Measurements from ENCODE around the gene RUBCNL. TPM values are rescaled to one million over a fixed set of nuclear protein-coding genes. Genes with fewer than 3 reads are reported as not detected.

The RUBCNL gene
- total and polyA plus RNA-seq, 9 of the 15 experiments (the other 6 are each of a cell fraction or from before 2014, with no cell fraction given), result 0.04 to 0.35 (median 0.12) TPM; not detected in 3

DNA sequence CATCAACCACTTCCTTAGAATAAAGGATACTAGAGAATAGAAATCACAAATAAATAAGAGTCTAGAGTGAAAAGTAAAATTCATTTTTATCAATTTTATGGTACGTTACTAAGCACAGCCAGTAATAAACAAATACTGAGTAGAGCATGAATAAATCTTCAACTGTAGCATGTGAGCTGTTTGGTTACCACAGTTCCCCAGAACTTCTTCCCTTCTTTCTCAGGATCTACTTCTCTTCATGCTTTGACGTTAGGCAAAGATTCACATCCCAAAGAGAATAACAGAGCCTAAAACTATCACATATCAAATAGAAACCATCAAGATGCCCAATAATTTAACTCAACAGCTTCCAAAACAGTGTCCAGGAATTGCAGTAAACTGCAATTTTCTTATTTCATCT, 7.4 kb downstream of the RUBCNL start:
- no peak overlapping the region for H3K4me3 ChIP-seq
- no peaks in the 10 kb centered on the region for H3K4me1 ChIP-seq (replicated peaks in 1 of 2; ENCODE audit: control insufficient read depth in 2 of 2, insufficient read depth in 2 of 2, low read length in 2 of 2)
- DNase-seq (ENCODE audit: extremely low read depth in 1 of 4, low spot score in 3 of 4) (no peak), ATAC-seq (no peak), FAIRE-seq (no peak)
- H3K27ac ChIP-seq (ENCODE audit: extremely low read depth, low read depth, low read length), result no peak overlapping the region
- CTCF ChIA-PET (ENCODE audit: low intra/inter-chr PET ratio), result no interaction called here
- H3K79me2 ChIP-seq (ENCODE audit: control insufficient read depth, insufficient read depth, low read length), result no peaks in the 10 kb centered on the region
- H2AFZ ChIP-seq (ENCODE audit: low read depth, low read length), result no peak overlapping the region
- H4K20me1 ChIP-seq (replicated peaks; ENCODE audit: control insufficient read depth, insufficient read depth, low read length), result no peaks in the 10 kb centered on the region
- no peaks in the 10 kb centered on the region for H3K9me3 ChIP-seq (replicated peaks; ENCODE audit: control insufficient read depth, insufficient read depth, low read depth, low read length)
- H3K9me1 ChIP-seq (ENCODE audit: control insufficient read depth, insufficient read depth, low read length), result no peaks in the 10 kb centered on the region
- no TSS peak for BruUV-seq (replicated peaks)
- H3K27me3 ChIP-seq (ENCODE audit: control insufficient read depth in 2 of 2, insufficient read depth in 2 of 2, low read length in 2 of 2), result 0 out of 5 replicates have a peak, but pooled peaks cover 0 to 2% of the 10 kb centered on the region in 2 experiments
- in situ Hi-C loops (cut with MboI) (no loop called here), intact Hi-C loops (cut with micrococcal nuclease) (loop anchor here (10.0 kb wide), 1 partner anchor 75 kb away; no protein-coding TSS in a partner anchor)
- POLR2A ChIA-PET, result no interaction called here
- no peaks in the 10 kb centered on the region for H3K36me3 ChIP-seq (ENCODE audit: control insufficient read depth, insufficient read depth, low read length)
- 4% methylated on average over 2 of the region's 2 CpGs for WGBS (ENCODE audit: insufficient coverage, low coverage, missing lambda C conversion rate)
- no peak for TF ChIP-seq MYNN (IDR thresholded peaks at IDR 0.05)
- no peak for TF ChIP-seq MYNN (CRISPR knock-in tag; IDR thresholded peaks at IDR 0.05)
- no peak for TF ChIP-seq NFYB (IDR thresholded peaks at IDR 0.05; ENCODE audit: extremely low read depth, insufficient read length)
- TF ChIP-seq, protein P1, sequence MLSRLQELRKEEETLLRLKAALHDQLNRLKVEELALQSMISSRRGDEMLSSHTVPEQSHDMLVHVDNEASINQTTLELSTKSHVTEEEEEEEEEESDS (CRISPR knock-in tag; IDR thresholded peaks at IDR 0.05), result no peak
- TF ChIP-seq ZNF12 (CRISPR knock-in tag; IDR thresholded peaks at IDR 0.05), result no peak
- TF ChIP-seq SIX5 (IDR thresholded peaks at IDR 0.05; ENCODE audit: borderline replicate concordance in 1 of 2, insufficient read depth in 1 of 2, low read depth in 1 of 2, low read length in 2 of 2), result no peak
- TF ChIP-seq CXXC5 (CRISPR knock-in tag; IDR thresholded peaks at IDR 0.05), result no peak
- no peak for TF ChIP-seq POLR2AphosphoS2 (IDR thresholded peaks at IDR 0.05; ENCODE audit: low read length)
- no peak for TF ChIP-seq ETV5 (CRISPR knock-in tag; IDR thresholded peaks at IDR 0.05; ENCODE audit: low read depth)
- no peak overlapping the region for H3K4me2 ChIP-seq (ENCODE audit: insufficient read depth, low read length)
- no peak overlapping the region for H3K9ac ChIP-seq (ENCODE audit: insufficient read depth in 1 of 2, low read depth in 2 of 2, low read length in 2 of 2)

All from K562 (cell line).